Esophagus muscularis mucosa (tissue), 4 donors: ENCODE data around the gene DNAJC1. TPM values are rescaled to one million over a fixed set of nuclear protein-coding genes. Genes with fewer than 3 reads are reported as not detected.
"Not testable (repeated sequence)": the region's sequence is repeated elsewhere in the genome, so short reads cannot be mapped to it uniquely, and the experiment has no call there.

Experiments
- DNase-seq: peaks from one replicate; pipeline ENCODE4 v3.0.0-alpha.2; 2017; ENCODE audit errors: extremely low spot score
- H3K27ac ChIP-seq, 4 donors: fragments of 200-600 bp; sonication (generic); replicated peaks in 1 of 4; 1 replicate in 3 of 4; 2 replicates in 1 of 4; pipeline ENCODE4 v1.5.1; 2016 to 2019; ENCODE audit warnings: mild to moderate bottlenecking in 1 of 4
- H3K27me3 ChIP-seq, 4 donors: fragments of 200-600 bp; sonication (generic); one replicate each; pipeline versions ENCODE4 v1.5.1 to v1.6.0; 2016 to 2019
- H3K36me3 ChIP-seq, 4 donors: fragments of 200-600 bp; sonication (generic); one replicate each; pipeline ENCODE4 v1.5.1; 2016 to 2019
- H3K4me1 ChIP-seq, 4 donors: fragments of 200-600 bp; sonication (generic); one replicate each; pipeline ENCODE4 v1.5.1; 2016 to 2019
- H3K4me3 ChIP-seq, 4 donors: fragments of 200-600 bp; sonication (generic); 1 replicate in 2 of 4; 2 replicates in 2 of 4; pipeline ENCODE4 v1.5.1; 2016 to 2019; ENCODE audit warnings: mild to moderate bottlenecking in 4 of 4, moderate library complexity in 1 of 4
- H3K9me3 ChIP-seq, 4 donors: fragments of 200-600 bp; sonication (generic); 1 replicate in 3 of 4; 2 replicates in 1 of 4; pipeline ENCODE4 v1.5.1; 2016 to 2019
- CTCF ChIP-seq, 3 experiments: fragments of 200-600 bp in 2 of 3; fragments of 450-650 bp in 1 of 3; sonication (generic) in 2 of 3; IDR thresholded peaks; one replicate each; pipeline ENCODE4 v1.5.1; 2017 to 2019; ENCODE audit warnings: antibody characterized with exemption in 3 of 3, mild to moderate bottlenecking in 2 of 3, moderate library complexity in 1 of 3
- EP300 ChIP-seq: sonication (generic); formaldehyde crosslinking; IDR thresholded peaks from one replicate; pipeline ENCODE4 v1.6.1; 2017; ENCODE audit warnings: antibody characterized with exemption
- POLR2A ChIP-seq: fragments of 450-650 bp; IDR thresholded peaks from one replicate; pipeline ENCODE4 v1.6.1; 2017; ENCODE audit warnings: antibody characterized with exemption, moderate library complexity, mild to moderate bottlenecking, low read depth
- POLR2AphosphoS5 ChIP-seq, 2 donors: sonication (generic); formaldehyde crosslinking; IDR thresholded peaks; one replicate each; pipeline ENCODE4 v1.6.1; 2017; ENCODE audit warnings: antibody characterized with exemption in 2 of 2
- WGBS: methylation state at CpG from one replicate; pipeline ENCODE4 v1.1.5; 2018; 5-methylcytosine and 5-hydroxymethylcytosine counted together
- intact Hi-C: fragments of 100-400 bp; cut with DNase I; formaldehyde crosslinking; loops from one replicate; pipeline ENCODE4 v1.15.1; 2023
- total RNA-seq, 4 donors: library from RNA; depleted of rRNA; stranded (reverse); fragments of >200 nt; gene quantifications; one replicate each; pipeline versions ENCODE4 v1.1.0 to v1.2.1, GENCODE V29; 2016

Gene DNAJC1
- total RNA-seq, 4 donors from 2014 or later = 46.5 to 70.6 (median 61.5) TPM

- H3K27me3 ChIP-seq = no peaks in the 10 kb centered on the region
- DNase-seq = no peak
- no peaks in the 10 kb centered on the region for H3K36me3 ChIP-seq
- no peak overlapping the region for H3K27ac ChIP-seq
- H3K4me3 ChIP-seq = no peak overlapping the region
- H3K9me3 ChIP-seq = no peaks in the 10 kb centered on the region
- intact Hi-C loops = no loop called here
- TF ChIP-seq CTCF (IDR thresholded peaks at IDR 0.05) (no peak), POLR2A (no peak), POLR2AphosphoS5 (IDR thresholded peaks at IDR 0.05) (no peak), EP300 (no peak)
- no peaks in the 10 kb centered on the region for H3K4me1 ChIP-seq
- WGBS = 68% methylated on average over 6 of the region's 6 CpGs
These were observed 39.8 kb upstream of the DNAJC1 start for GRCh38 chr10:22043327-22043633.

- 56% methylated on average over 8 of the region's 8 CpGs for WGBS
- intact Hi-C loops = no loop called here
These were observed 39.2 kb upstream of the DNAJC1 start for GRCh38 chr10:22042557-22043326.

GRCh38 chr10:22034333-22034732 lies 30.8 kb upstream of the DNAJC1 start:
- peaks cover 0 to 10% (median 5%) of the 10 kb centered on the region in 4 donors for H3K9me3 ChIP-seq
- DNase-seq = no peak
- intact Hi-C loops = no loop called here
- no peaks in the 10 kb centered on the region for H3K27me3 ChIP-seq
- TF ChIP-seq EP300 (no peak), POLR2AphosphoS5 (IDR thresholded peaks at IDR 0.05) (no peak), POLR2A (no peak), CTCF (IDR thresholded peaks at IDR 0.05) (no peak)
- H3K36me3 ChIP-seq = no peaks in the 10 kb centered on the region
- H3K4me3 ChIP-seq = no peak overlapping the region
- no peak overlapping the region for H3K27ac ChIP-seq
- H3K4me1 ChIP-seq = no peaks in the 10 kb centered on the region
- 92% methylated on average over 3 of the region's 3 CpGs for WGBS

More at GRCh38 chr10:22042557-22043326, 39.2 kb upstream of the DNAJC1 start:
- Histone ChIP-seq H3K4me1 (no peaks in the 10 kb centered on the region), H3K9me3 (no peaks in the 10 kb centered on the region), H3K4me3 (no peak overlapping the region), H3K27ac (no peak overlapping the region), H3K36me3 (no peaks in the 10 kb centered on the region), H3K27me3 (no peaks in the 10 kb centered on the region)
- TF ChIP-seq POLR2A (no peak), POLR2AphosphoS5 (IDR thresholded peaks at IDR 0.05) (no peak), CTCF (IDR thresholded peaks at IDR 0.05) (no peak), EP300 (no peak)
- DNase-seq = no peak

- H3K4me3 ChIP-seq, H3K4me1 ChIP-seq, intact Hi-C loops, H3K36me3 ChIP-seq, DNase-seq, H3K27me3 ChIP-seq, H3K27ac ChIP-seq: not testable (repeated sequence)
- 87% methylated on average over 3 of the region's 3 CpGs for WGBS
- H3K9me3 ChIP-seq = peaks cover 0 to 10% (median 5%) of the 10 kb centered on the region in 4 donors
These were observed 28.7 kb upstream of the DNAJC1 start for GRCh38 chr10:22032268-22032667.

GRCh38 chr10:22030421-22030820 lies 26.9 kb upstream of the DNAJC1 start:
- Histone ChIP-seq H3K36me3 (no peaks in the 10 kb centered on the region), H3K27me3 (no peaks in the 10 kb centered on the region), H3K4me3 (no peak overlapping the region), H3K27ac (no peak overlapping the region), H3K4me1 (no peaks in the 10 kb centered on the region), H3K9me3 (peaks cover 0 to 5% (median under 1%) of the 10 kb centered on the region in 4 donors)
- no peak for DNase-seq
- WGBS = 88% methylated on average over 2 of the region's 2 CpGs
- intact Hi-C loops = no loop called here
- no peak for TF ChIP-seq EP300
- no peak for TF ChIP-seq POLR2A
- TF ChIP-seq CTCF (IDR thresholded peaks at IDR 0.05) = no peak
- no peak for TF ChIP-seq POLR2AphosphoS5 (IDR thresholded peaks at IDR 0.05)
